ENCODE results near the gene PTPN2. TPM values are rescaled to one million over a fixed set of nuclear protein-coding genes. Genes with fewer than 3 reads are reported as not detected.

PTPN2 gene
- total and polyA plus RNA-seq, 9 of the 15 experiments (the other 6 are each of a cell fraction or from before 2014, with no cell fraction given), result 36.6 to 66.4 (median 43.8) TPM

GRCh38 chr18:12904012-12904516, 20.0 kb upstream of the PTPN2 start (continued):
- TF ChIP-seq THAP12 (CRISPR knock-in tag; IDR thresholded peaks at IDR 0.05) (no peak), MAFF (IDR thresholded peaks at IDR 0.05; ENCODE audit: low read length) (no peak), ZBTB1 (CRISPR knock-in tag; IDR thresholded peaks at IDR 0.05; ENCODE audit: borderline replicate concordance, low read depth) (no peak), ZNF764 (CRISPR knock-in tag; IDR thresholded peaks at IDR 0.05; ENCODE audit: low read depth) (no peak), JUND (IDR thresholded peaks at IDR 0.05; ENCODE audit: borderline replicate concordance, low read depth, low read length) (peak; percentile 26; the same call in 1 of the 2 replicates), JUND (tag; IDR thresholded peaks at IDR 0.05; ENCODE audit: borderline replicate concordance, low read depth, low read length) (0 out of 3 replicates have a peak, but pooled peaks have one; percentile 10), PBX2 (CRISPR knock-in tag; IDR thresholded peaks at IDR 0.05; ENCODE audit: low read depth) (no peak), PBX2 (tag; conservative IDR thresholded peaks at IDR 0.05; ENCODE audit: low read depth) (peak; percentile 72; the same call in 1 of the 2 replicates), ZBTB8A (IDR thresholded peaks at IDR 0.05; ENCODE audit: partially characterized antibody) (no peak), PHF8 (IDR thresholded peaks at IDR 0.05; ENCODE audit: borderline replicate concordance, low read length) (peak; percentile 55; the same call in 1 of the 2 replicates), GATAD2A (IDR thresholded peaks at IDR 0.05) (no peak), ZNF668 (CRISPR knock-in tag; IDR thresholded peaks at IDR 0.05) (0 out of 2 replicates have a peak, but pooled peaks have one; percentile 46), HMG20A (CRISPR knock-in tag; conservative IDR thresholded peaks at IDR 0.05) (no peak), FOXJ2 (tag; IDR thresholded peaks at IDR 0.05) (peak; percentile 90), HNRNPUL1 (IDR thresholded peaks at IDR 0.05; ENCODE audit: low read length) (no peak), ZNF280A (IDR thresholded peaks at IDR 0.05; ENCODE audit: low read depth, partially characterized antibody) (no peak), PRPF4 (IDR thresholded peaks at IDR 0.05; ENCODE audit: insufficient read depth, low read depth, low read length, poor library complexity, severe bottlenecking) (no peak), ZNF217 (CRISPR knock-in tag; IDR thresholded peaks at IDR 0.05) (no peak), HNRNPLL (IDR thresholded peaks at IDR 0.05; ENCODE audit: low read depth, low read length, poor library complexity, severe bottlenecking) (no peak), JUNB (CRISPR knock-in tag; conservative IDR thresholded peaks at IDR 0.05) (no peak), ZNF3 (CRISPR knock-in tag; IDR thresholded peaks at IDR 0.05) (no peak)

Measured in K562 (cell line).